ENCODE results near the gene SOBP.

SOBP gene, protein sequence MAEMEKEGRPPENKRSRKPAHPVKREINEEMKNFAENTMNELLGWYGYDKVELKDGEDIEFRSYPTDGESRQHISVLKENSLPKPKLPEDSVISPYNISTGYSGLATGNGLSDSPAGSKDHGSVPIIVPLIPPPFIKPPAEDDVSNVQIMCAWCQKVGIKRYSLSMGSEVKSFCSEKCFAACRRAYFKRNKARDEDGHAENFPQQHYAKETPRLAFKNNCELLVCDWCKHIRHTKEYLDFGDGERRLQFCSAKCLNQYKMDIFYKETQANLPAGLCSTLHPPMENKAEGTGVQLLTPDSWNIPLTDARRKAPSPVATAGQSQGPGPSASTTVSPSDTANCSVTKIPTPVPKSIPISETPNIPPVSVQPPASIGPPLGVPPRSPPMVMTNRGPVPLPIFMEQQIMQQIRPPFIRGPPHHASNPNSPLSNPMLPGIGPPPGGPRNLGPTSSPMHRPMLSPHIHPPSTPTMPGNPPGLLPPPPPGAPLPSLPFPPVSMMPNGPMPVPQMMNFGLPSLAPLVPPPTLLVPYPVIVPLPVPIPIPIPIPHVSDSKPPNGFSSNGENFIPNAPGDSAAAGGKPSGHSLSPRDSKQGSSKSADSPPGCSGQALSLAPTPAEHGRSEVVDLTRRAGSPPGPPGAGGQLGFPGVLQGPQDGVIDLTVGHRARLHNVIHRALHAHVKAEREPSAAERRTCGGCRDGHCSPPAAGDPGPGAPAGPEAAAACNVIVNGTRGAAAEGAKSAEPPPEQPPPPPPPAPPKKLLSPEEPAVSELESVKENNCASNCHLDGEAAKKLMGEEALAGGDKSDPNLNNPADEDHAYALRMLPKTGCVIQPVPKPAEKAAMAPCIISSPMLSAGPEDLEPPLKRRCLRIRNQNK

DNA sequence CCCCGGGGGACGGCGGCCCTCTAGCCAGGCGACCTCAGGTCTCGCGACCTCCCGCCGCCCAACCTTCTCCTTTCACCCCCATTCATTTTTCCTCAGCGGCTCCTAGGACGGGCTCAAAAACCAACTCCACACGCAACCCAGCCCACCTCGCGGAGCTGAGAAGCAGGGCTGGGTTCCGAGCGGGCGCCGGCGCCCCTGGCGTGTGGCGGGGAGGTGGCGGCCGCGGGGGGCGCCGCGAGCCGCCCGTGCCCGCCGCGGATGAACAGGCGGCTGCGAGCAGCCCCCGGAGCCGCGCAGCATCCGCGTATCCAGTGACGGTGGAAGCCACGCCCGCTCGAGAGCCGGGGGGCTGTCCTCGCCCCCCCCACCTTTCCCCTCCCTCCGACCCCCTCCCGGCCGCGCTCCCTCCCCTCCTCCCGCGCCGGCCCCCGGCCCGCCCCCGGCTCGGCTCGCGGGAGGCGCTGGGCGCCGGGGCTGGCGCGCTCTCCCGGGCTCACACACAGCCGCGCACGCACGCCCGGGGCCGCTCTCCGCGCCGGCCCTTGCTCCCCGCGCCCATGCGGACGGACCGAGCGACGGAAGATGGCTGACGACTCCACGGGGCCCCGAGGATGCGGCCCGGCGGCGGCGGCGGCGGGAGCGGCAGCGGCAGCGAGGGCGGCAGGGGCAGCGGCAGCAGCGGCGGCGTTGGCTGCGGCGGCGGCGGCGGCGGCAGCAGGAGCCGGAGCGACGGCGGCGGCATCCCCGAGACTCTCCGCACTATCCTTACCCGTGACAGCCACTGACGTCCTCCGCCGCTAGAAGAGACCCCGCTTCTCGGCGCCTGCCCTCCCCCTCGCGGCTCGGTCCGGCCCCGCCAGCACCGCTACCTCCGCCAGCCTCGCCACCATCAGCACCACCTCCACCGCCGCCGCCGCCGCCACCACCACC is at the start of gene SOBP:
Gene SOBP, plus strand, starts transcription at position 482 of the 930 bp plus-strand sequence. CDS start 500 bp downstream, outside the sequence.
- H3K27ac ChIP-seq (ENCODE audit: low read depth, low read length) = peak within 1 kb of the TSS; percentile 77
- peak within 1 kb of the TSS; percentile 47 for H3K9ac ChIP-seq (ENCODE audit: low read length)
- peaks cover 13% of the 10 kb centered on the region for H3K27me3 ChIP-seq (ENCODE audit: control insufficient read depth, insufficient read depth, low read length)
- H3K36me3 ChIP-seq (ENCODE audit: control insufficient read depth, insufficient read depth, low read length) = no peaks in the 10 kb centered on the region
- peaks cover 23% of the 10 kb centered on the region for H3K4me1 ChIP-seq (ENCODE audit: control insufficient read depth, insufficient read depth, low read length)
- H3K4me3 ChIP-seq (ENCODE audit: low read length) = peak within 1 kb of the TSS; percentile 88

DNA sequence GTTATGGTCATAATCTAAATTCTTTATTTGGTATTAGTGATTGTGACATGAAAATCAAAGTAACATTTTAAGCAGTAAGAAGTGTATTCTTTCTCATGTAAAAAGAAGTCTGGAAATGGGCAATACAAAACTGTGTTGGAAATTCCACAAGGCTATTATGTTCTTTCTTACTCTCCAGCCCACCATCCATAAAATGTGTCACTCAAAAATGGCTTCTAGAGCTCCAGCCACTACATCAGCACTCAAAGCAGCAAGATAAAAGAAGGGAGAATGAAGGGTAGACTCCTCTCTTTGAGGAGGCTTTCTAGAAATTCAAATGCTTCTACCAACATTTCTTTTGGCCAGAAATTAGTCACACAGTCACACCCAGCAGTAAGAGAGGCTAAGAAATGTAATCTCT is 49.0 kb upstream of the SOBP start:
- Histone ChIP-seq H3K4me3 (ENCODE audit: low read length) (no peak overlapping the region), H3K27me3 (ENCODE audit: control insufficient read depth, insufficient read depth, low read length) (no peaks in the 10 kb centered on the region), H3K9ac (ENCODE audit: low read length) (no peak overlapping the region), H3K4me1 (ENCODE audit: control insufficient read depth, insufficient read depth, low read length) (no peaks in the 10 kb centered on the region), H3K36me3 (ENCODE audit: control insufficient read depth, insufficient read depth, low read length) (no peaks in the 10 kb centered on the region), H3K27ac (ENCODE audit: low read depth, low read length) (no peak overlapping the region)

DNA sequence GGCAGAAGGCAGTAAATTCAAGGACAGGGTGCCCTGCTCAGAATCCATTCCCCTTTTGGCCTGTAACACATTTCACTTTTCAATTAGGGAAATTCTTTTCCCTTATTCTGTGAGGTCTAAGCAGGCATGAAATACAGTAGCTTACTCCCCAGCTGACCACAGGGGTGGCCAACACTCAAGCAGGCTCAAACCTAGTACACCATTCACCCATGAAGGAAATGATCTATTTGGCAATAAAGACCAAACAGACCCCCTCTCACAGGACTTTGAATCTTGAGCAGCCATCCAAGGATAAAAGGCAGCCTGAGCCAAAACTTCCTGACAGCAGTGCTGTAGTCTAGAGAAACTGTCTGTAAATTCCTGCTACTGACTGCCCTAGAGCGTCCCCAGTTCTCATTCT is 48.2 kb upstream of the SOBP start:
- Histone ChIP-seq H3K4me1 (ENCODE audit: control insufficient read depth, insufficient read depth, low read length) (no peaks in the 10 kb centered on the region), H3K9ac (ENCODE audit: low read length) (no peak overlapping the region), H3K4me3 (ENCODE audit: low read length) (no peak overlapping the region)

DNA sequence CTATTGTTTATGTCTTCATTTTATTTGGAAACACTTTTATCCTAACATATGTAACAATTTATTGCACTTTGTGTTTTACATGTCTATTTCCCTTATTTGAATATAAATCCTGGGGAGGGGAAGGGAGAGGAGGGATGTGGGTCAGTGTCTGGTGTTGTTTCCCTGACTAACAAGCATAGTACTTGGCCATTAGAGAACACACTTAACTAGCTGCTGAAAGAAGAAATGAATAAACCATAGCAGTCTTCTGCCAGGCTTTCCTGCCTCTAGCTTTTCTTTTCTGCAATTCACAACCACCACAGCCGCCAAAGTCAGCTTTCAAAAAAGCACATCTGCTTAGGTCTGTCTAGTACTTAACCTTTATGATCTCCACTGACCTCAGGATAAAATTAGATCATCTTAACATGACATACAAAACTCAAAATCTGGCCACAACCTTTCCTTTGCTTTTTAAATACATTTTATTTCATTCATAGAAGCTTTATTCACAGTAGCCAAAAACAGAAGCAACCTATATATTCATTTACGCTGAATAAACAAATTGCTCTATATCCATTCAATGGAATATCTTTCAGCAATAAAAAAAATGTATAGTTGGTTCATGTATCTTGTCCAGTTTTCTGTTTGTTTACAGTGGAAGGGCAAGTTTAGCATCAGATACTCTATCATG is 46.8 kb upstream of the SOBP start:
- Histone ChIP-seq H3K4me3 (ENCODE audit: low read length) (no peak overlapping the region), H3K27ac (ENCODE audit: low read depth, low read length) (no peak overlapping the region), H3K36me3 (ENCODE audit: control insufficient read depth, insufficient read depth, low read length) (no peaks in the 10 kb centered on the region), H3K9ac (ENCODE audit: low read length) (no peak overlapping the region), H3K27me3 (ENCODE audit: control insufficient read depth, insufficient read depth, low read length) (no peaks in the 10 kb centered on the region), H3K4me1 (ENCODE audit: control insufficient read depth, insufficient read depth, low read length) (no peaks in the 10 kb centered on the region)

More for the DNA sequence above, 48.2 kb upstream of the SOBP start:
- Histone ChIP-seq H3K27me3 (ENCODE audit: control insufficient read depth, insufficient read depth, low read length) (no peaks in the 10 kb centered on the region), H3K27ac (ENCODE audit: low read depth, low read length) (no peak overlapping the region), H3K36me3 (ENCODE audit: control insufficient read depth, insufficient read depth, low read length) (no peaks in the 10 kb centered on the region)

DNA sequence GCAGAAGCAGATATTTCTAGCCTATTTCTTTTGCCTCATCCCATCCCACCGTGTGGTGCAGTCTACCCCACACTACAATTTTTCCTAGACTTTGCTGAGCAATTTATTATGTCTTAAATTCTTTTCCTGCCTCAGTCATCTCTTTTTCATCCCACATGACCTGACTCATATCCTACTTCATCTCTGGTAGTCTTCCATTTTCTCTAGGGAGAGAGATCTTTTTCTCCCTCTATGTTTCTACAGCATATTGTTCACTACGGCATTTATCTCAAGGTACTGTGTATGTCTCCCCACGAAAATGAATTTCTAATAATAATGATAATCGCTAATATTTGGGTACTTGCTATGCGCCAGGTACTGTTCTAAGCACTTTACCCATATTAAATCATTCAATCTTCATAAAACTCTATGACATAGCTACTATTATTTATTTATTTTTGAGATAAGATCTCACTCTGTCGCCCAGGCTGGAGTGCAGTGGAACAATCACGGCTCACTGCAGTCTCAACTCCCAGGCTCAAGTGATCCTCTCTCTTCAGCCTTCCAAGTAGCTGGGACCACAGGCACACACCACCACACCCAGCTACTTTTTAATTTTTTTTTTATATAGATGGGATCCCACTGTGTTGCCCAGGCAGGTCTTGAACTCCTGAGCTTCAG is 46.2 kb upstream of the SOBP start:
- Histone ChIP-seq H3K4me1 (ENCODE audit: control insufficient read depth, insufficient read depth, low read length) (no peaks in the 10 kb centered on the region), H3K4me3 (ENCODE audit: low read length) (no peak overlapping the region), H3K27me3 (ENCODE audit: control insufficient read depth, insufficient read depth, low read length) (no peaks in the 10 kb centered on the region), H3K9ac (ENCODE audit: low read length) (no peak overlapping the region), H3K27ac (ENCODE audit: low read depth, low read length) (no peak overlapping the region), H3K36me3 (ENCODE audit: control insufficient read depth, insufficient read depth, low read length) (no peaks in the 10 kb centered on the region)

DNA sequence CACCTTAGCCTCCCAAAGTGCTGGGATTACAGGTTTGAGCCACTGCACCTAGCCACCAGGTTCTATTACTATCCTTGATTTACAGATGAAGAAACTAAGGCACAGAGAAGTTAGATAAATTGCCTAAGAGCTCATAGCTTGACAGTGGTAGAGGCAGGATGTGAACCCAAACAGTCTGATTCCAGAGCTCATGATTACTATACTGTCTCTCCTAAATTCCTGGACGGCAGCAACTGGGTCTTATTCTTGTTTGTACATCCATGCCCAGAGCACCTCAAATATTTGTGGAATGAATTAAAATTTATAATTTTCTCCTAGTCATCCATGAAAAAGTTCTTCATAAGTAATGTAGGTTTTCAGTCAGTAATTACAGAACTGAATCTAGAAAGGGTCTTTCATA is 45.6 kb upstream of the SOBP start:
- Histone ChIP-seq H3K27ac (ENCODE audit: low read depth, low read length) (no peak overlapping the region), H3K9ac (ENCODE audit: low read length) (no peak overlapping the region), H3K4me3 (ENCODE audit: low read length) (no peak overlapping the region), H3K36me3 (ENCODE audit: control insufficient read depth, insufficient read depth, low read length) (no peaks in the 10 kb centered on the region), H3K27me3 (ENCODE audit: control insufficient read depth, insufficient read depth, low read length) (no peaks in the 10 kb centered on the region), H3K4me1 (ENCODE audit: control insufficient read depth, insufficient read depth, low read length) (no peaks in the 10 kb centered on the region)

DNA sequence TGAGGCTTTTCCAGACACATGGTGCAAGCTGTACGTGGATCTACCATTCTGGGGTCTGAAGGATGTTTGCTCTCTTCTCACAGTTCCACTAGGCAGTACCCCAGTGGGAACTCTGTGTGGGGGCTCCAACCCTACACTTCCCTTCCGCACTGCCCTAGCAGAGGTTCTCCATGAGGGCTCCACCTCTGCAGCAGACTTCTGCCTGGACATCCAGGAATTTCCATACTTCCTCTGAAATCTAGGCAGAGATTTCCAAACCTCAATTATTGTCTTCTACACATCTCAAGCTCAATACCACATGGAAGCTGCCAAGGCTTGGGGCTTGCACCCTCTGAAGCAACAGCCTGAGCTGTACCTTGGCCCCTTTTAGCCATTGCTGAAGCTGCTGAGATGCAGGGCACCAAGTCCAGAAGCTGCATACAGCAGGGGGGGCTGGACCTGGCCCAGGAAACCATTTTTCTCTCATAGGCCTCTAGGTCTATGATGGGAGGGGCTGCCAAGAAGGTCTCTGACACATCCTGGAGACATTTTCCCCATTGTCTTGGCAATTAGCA is 42.2 kb upstream of the SOBP start:
- no peaks in the 10 kb centered on the region for H3K4me1 ChIP-seq (ENCODE audit: control insufficient read depth, insufficient read depth, low read length)
- no peak overlapping the region for H3K9ac ChIP-seq (ENCODE audit: low read length)
- no peak overlapping the region for H3K27ac ChIP-seq (ENCODE audit: low read depth, low read length)
- H3K36me3 ChIP-seq (ENCODE audit: control insufficient read depth, insufficient read depth, low read length) = no peaks in the 10 kb centered on the region
- no peaks in the 10 kb centered on the region for H3K27me3 ChIP-seq (ENCODE audit: control insufficient read depth, insufficient read depth, low read length)
- H3K4me3 ChIP-seq (ENCODE audit: low read length) = no peak overlapping the region

DNA sequence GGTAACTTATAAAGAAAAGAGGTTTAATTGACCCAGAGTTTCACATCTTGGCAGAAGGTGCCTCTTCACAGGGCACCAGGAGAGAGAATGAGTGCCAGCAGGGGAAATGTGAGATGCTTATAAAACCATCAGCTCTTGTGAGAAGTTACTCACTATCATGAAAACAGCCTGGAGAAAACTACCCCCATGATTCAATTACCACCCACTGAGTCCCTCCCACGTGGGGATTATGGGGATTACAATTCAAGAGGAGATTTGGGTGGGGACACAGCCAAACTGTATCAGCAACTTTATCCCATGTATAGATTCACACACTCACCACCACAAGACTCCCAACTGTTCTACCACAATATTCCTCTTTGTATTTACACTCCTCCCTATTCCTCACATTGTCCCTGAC is 41.1 kb upstream of the SOBP start:
- H3K36me3 ChIP-seq (ENCODE audit: control insufficient read depth, insufficient read depth, low read length) = no peaks in the 10 kb centered on the region
- no peak overlapping the region for H3K4me3 ChIP-seq (ENCODE audit: low read length)
- H3K27ac ChIP-seq (ENCODE audit: low read depth, low read length) = no peak overlapping the region
- H3K4me1 ChIP-seq (ENCODE audit: control insufficient read depth, insufficient read depth, low read length) = no peaks in the 10 kb centered on the region
- H3K27me3 ChIP-seq (ENCODE audit: control insufficient read depth, insufficient read depth, low read length) = no peaks in the 10 kb centered on the region
- H3K9ac ChIP-seq (ENCODE audit: low read length) = no peak overlapping the region

DNA sequence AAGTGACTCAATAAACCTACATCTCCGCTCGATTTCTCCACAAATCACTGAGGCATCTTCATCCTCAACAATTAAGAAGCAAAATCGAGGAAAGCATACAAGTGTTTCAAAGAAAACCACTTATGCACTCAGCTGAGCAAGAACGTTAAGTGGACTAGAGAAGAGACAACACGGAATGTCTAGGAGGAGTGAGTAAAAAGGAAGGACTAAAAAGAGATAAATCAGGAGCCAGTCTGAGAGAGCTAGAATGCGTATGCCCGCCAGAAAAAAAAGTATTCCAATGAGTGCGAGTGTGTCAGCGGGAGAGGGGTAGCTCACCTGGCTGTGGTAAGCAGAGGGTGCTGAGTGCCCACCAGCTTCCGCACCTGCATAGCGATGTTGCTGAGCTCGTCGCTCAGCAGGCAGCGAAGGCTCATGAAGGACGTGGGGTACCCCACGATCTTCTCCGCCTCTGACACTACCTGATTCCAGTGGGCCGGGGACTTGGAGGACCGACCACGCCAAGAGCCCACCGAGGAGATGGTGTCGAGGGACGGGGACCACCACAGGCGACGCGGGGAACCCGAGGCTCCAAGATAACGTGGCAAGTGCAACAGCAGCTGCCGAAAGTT is 31.1 kb upstream of the SOBP start:
- Histone ChIP-seq H3K27ac (ENCODE audit: low read depth, low read length) (peak overlapping the region; percentile 87), H3K9ac (ENCODE audit: low read length) (peak overlapping the region; percentile 72), H3K27me3 (ENCODE audit: control insufficient read depth, insufficient read depth, low read length) (no peaks in the 10 kb centered on the region), H3K4me1 (ENCODE audit: control insufficient read depth, insufficient read depth, low read length) (peaks cover 2% of the 10 kb centered on the region), H3K4me3 (ENCODE audit: low read length) (peak overlapping the region; percentile 98), H3K36me3 (ENCODE audit: control insufficient read depth, insufficient read depth, low read length) (peaks cover 3% of the 10 kb centered on the region)

DNA sequence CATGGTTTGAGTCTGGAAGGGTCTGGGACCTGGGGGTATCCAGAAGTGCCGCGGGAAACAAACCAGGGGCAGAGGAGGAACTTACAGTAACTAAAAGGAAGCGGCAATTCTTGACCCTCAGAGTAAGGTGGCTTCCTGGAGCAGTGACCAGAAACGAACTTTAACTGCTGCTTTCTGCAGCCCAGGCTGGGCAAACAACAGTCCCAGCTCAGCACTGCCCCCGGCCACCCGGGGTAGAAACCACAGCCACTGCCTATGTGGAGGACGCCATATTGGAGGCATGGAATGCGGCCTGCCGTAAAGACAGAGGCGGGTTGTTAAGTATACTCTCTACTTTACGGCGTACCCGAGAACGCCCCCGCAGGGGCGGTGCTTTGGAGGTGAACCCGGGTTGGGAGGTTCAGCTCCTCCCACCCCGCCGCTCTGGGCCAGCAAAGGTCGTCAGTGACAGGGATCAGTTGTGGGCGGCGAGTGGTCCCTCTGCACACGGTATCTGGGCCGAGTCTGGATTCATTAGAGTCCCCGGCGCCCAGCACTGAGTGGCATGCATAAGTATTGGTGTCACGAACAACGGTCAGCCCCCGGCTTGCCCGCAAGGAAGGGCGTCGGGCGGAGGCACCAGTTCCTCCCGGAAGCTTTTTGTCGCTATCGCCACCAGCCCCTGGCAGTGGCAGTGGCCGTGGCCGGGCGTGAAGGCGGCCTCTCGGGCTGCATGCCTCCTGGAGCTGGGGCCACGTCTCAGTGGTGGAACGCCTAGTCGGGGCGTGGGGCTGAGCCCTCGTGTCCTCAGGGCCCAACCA is 30.4 kb upstream of the SOBP start, which contains the start of gene PDSS2:
Gene PDSS2, minus strand, starts transcription at position 282 of the 800 bp plus-strand sequence. Its CDS starts 279 bp downstream, at position 3.
- peak within 1 kb of the TSS; percentile 87 for H3K27ac ChIP-seq (ENCODE audit: low read depth, low read length)
- peak within 1 kb of the TSS; percentile 98 for H3K4me3 ChIP-seq (ENCODE audit: low read length)
- peaks cover 3% of the 10 kb centered on the region for H3K36me3 ChIP-seq (ENCODE audit: control insufficient read depth, insufficient read depth, low read length)
- no peaks in the 10 kb centered on the region for H3K27me3 ChIP-seq (ENCODE audit: control insufficient read depth, insufficient read depth, low read length)
- peaks cover 2% of the 10 kb centered on the region for H3K4me1 ChIP-seq (ENCODE audit: control insufficient read depth, insufficient read depth, low read length)
- peak within 1 kb of the TSS; percentile 87 for H3K9ac ChIP-seq (ENCODE audit: low read length)

Measured in rectal smooth muscle tissue (tissue), 1 donor.